ENCODE data around the gene PLXNB2.

Gene PLXNB2

GRCh38 chr22:50269573-50269969 lies 37.9 kb downstream of the PLXNB2 start:
- DNase-seq (ENCODE audit: low read depth) = no peak
- H3K4me3 ChIP-seq (ENCODE audit: low read length) = peak overlapping the region; percentile 18
- TF ChIP-seq CTCF (IDR thresholded peaks at IDR 0.05; ENCODE audit: insufficient read depth, low read depth, low read length, missing control alignments) = no peak

- no peak overlapping the region for H3K4me3 ChIP-seq (ENCODE audit: low read length)
- TF ChIP-seq CTCF (IDR thresholded peaks at IDR 0.05; ENCODE audit: insufficient read depth, low read depth, low read length, missing control alignments) = no peak
Observed at GRCh38 chr22:50268655-50269113, 38.8 kb downstream of the PLXNB2 start.

GRCh38 chr22:50267591-50268390 lies 39.7 kb downstream of the PLXNB2 start:
- TF ChIP-seq CTCF (IDR thresholded peaks at IDR 0.05; ENCODE audit: insufficient read depth, low read depth, low read length, missing control alignments) = no peak
- H3K4me3 ChIP-seq (ENCODE audit: low read length) = peak overlapping the region; percentile 13
- peak; percentile 80 for DNase-seq (ENCODE audit: low read depth)

More at GRCh38 chr22:50268655-50269113, 38.8 kb downstream of the PLXNB2 start:
- DNase-seq (ENCODE audit: low read depth) = peak; percentile 55

- TF ChIP-seq CTCF (IDR thresholded peaks at IDR 0.05; ENCODE audit: insufficient read depth, low read depth, low read length, missing control alignments) = no peak
- H3K4me3 ChIP-seq (ENCODE audit: low read length) = no peak overlapping the region
- no peak for DNase-seq (ENCODE audit: low read depth)
Observed at GRCh38 chr22:50266994-50267393, 40.5 kb downstream of the PLXNB2 start.

GRCh38 chr22:50264946-50265669 lies 42.3 kb downstream of the PLXNB2 start:
- no peak overlapping the region for H3K4me3 ChIP-seq (ENCODE audit: low read length)
- DNase-seq (ENCODE audit: low read depth) = no peak
- TF ChIP-seq CTCF (IDR thresholded peaks at IDR 0.05; ENCODE audit: insufficient read depth, low read depth, low read length, missing control alignments) = no peak

GRCh38 chr22:50264104-50264745 lies 43.2 kb downstream of the PLXNB2 start:
- no peak for DNase-seq (ENCODE audit: low read depth)
- TF ChIP-seq CTCF (IDR thresholded peaks at IDR 0.05; ENCODE audit: insufficient read depth, low read depth, low read length, missing control alignments) = no peak
- no peak overlapping the region for H3K4me3 ChIP-seq (ENCODE audit: low read length)
